SU-DHL-6 (cell line): Measurements from ENCODE around the gene GSG1L2.

Experiments used
- H2AFZ ChIP-seq: fragments of 200-600 bp; sonication (generic); 2 replicates; pipeline ENCODE4 v1.6.1; 2014; ENCODE audit warnings: low read depth, mild to moderate bottlenecking, moderate library complexity, mixed read lengths, antibody characterized with exemption, low read length; ENCODE audit not compliant: severe bottlenecking
- H3F3A ChIP-seq: fragments of 200-600 bp; shearing (Covaris generic); 2 replicates; pipeline ENCODE4 v1.6.0; 2016; ENCODE audit warnings: antibody characterized with exemption, mild to moderate bottlenecking; ENCODE audit not compliant: insufficient read depth
- H3K27ac ChIP-seq: fragments of 200-600 bp; sonication (generic); 2 replicates; pipeline ENCODE4 v1.5.1; 2016; ENCODE audit warnings: low read depth, mild to moderate bottlenecking, low read length, moderate library complexity, mixed read lengths
- H3K27me3 ChIP-seq: fragments of 200-600 bp; sonication (generic), shearing (Covaris generic); 2 replicates; pipeline ENCODE4 v1.6.0; 2014; ENCODE audit warnings: mild to moderate bottlenecking, low read length
- H3K36me3 ChIP-seq: fragments of 200-600 bp; sonication (generic); 2 replicates; pipeline ENCODE4 v1.6.1; 2014; ENCODE audit warnings: mild to moderate bottlenecking, low read length, mixed read lengths
- H3K4me2 ChIP-seq: fragments of 300-600, 200-600 bp; shearing (Covaris generic), sonication (generic); 2 replicates; pipeline ENCODE4 v1.6.0; 2014; ENCODE audit warnings: low read length, low read depth, mild to moderate bottlenecking; ENCODE audit not compliant: poor library complexity, severe bottlenecking
- H3K4me3 ChIP-seq: fragments of 200-600 bp; sonication (generic); 2 replicates; pipeline ENCODE4 v1.5.1; 2014; ENCODE audit warnings: antibody characterized with exemption, low read length, mild to moderate bottlenecking, mixed read lengths; ENCODE audit not compliant: insufficient read depth, poor library complexity, severe bottlenecking
- H3K79me2 ChIP-seq: fragments of 200-600 bp; sonication (generic); 2 replicates; pipeline ENCODE4 v1.6.1; 2014; ENCODE audit warnings: mild to moderate bottlenecking, low read length, moderate library complexity; ENCODE audit not compliant: insufficient read depth
- H3K9ac ChIP-seq: fragments of 200-600 bp; sonication (generic); 2 replicates; pipeline ENCODE4 v1.7.0; 2014; ENCODE audit warnings: mild to moderate bottlenecking, low read length
- H3K9me2 ChIP-seq: fragments of 200-600 bp; sonication (generic); replicated peaks from 2 replicates; pipeline ENCODE4 v1.6.1; 2014; ENCODE audit warnings: low read length; ENCODE audit not compliant: insufficient read depth
- H3K9me3 ChIP-seq: fragments of 200-600 bp; sonication (generic); 2 replicates; pipeline ENCODE4 v1.6.1; 2014; ENCODE audit warnings: low read length, mixed read lengths; ENCODE audit not compliant: insufficient read depth
- H4K20me1 ChIP-seq: fragments of 200-600 bp; sonication (generic); 2 replicates; pipeline ENCODE4 v1.6.1; 2014; ENCODE audit warnings: low read depth, mild to moderate bottlenecking, antibody characterized with exemption, low read length, moderate library complexity, mixed read lengths
- CTCF ChIP-seq: fragments of 200-600 bp; sonication (generic); IDR thresholded peaks from one replicate; pipeline ENCODE4 v1.5.1; 2017; ENCODE audit warnings: antibody characterized with exemption, mild to moderate bottlenecking, low read length, moderate library complexity; ENCODE audit not compliant: insufficient read depth, poor library complexity, severe bottlenecking
- EZH2phosphoT487 ChIP-seq: fragments of 200-600 bp; sonication (generic), shearing (Covaris generic); conservative IDR thresholded peaks from 2 replicates; pipeline ENCODE4 v1.6.1; 2018; ENCODE audit warnings: mild to moderate bottlenecking, antibody characterized with exemption, low read length, moderate library complexity, mixed read lengths

Gene GSG1L2

GRCh38 chr17:9802697-9803096, 19.2 kb downstream of the GSG1L2 start:
- Histone ChIP-seq H2AFZ (no peak overlapping the region), H3F3A (no peaks in the 10 kb centered on the region), H3K79me2 (no peaks in the 10 kb centered on the region), H3K9ac (no peak overlapping the region), H4K20me1 (no peaks in the 10 kb centered on the region), H3K27ac (no peak overlapping the region), H3K36me3 (no peaks in the 10 kb centered on the region), H3K9me2 (no peaks in the 10 kb centered on the region), H3K27me3 (no peaks in the 10 kb centered on the region), H3K9me3 (no peaks in the 10 kb centered on the region), H3K4me2 (no peak overlapping the region), H3K4me3 (no peak overlapping the region)
- no peak for TF ChIP-seq EZH2phosphoT487
- no peak for TF ChIP-seq CTCF

- no peaks in the 10 kb centered on the region for H3K9me3 ChIP-seq
Observed at GRCh38 chr17:9802294-9802693, 19.6 kb downstream of the GSG1L2 start.

GRCh38 chr17:9801505-9801904, 20.4 kb downstream of the GSG1L2 start:
- Histone ChIP-seq H3K27ac (no peak overlapping the region), H3K9ac (no peak overlapping the region)
- TF ChIP-seq CTCF, result no peak
- TF ChIP-seq EZH2phosphoT487, result no peak

More at GRCh38 chr17:9802294-9802693, 19.6 kb downstream of the GSG1L2 start:
- no peak overlapping the region for H3K27ac ChIP-seq
- no peaks in the 10 kb centered on the region for H3K9me2 ChIP-seq
- no peak overlapping the region for H3K4me2 ChIP-seq
- H3K36me3 ChIP-seq, result no peaks in the 10 kb centered on the region
- no peak overlapping the region for H3K9ac ChIP-seq
- no peaks in the 10 kb centered on the region for H3K79me2 ChIP-seq
- H3F3A ChIP-seq, result no peaks in the 10 kb centered on the region
- H3K27me3 ChIP-seq, result no peaks in the 10 kb centered on the region
- H3K4me3 ChIP-seq, result no peak overlapping the region
- no peaks in the 10 kb centered on the region for H4K20me1 ChIP-seq
- no peak for TF ChIP-seq CTCF
- no peak for TF ChIP-seq EZH2phosphoT487
- H2AFZ ChIP-seq, result no peak overlapping the region

More at GRCh38 chr17:9801505-9801904, 20.4 kb downstream of the GSG1L2 start:
- Histone ChIP-seq H3K27me3 (no peaks in the 10 kb centered on the region), H2AFZ (no peak overlapping the region), H3K9me3 (no peaks in the 10 kb centered on the region), H3K4me2 (no peak overlapping the region), H3K4me3 (no peak overlapping the region), H3F3A (no peaks in the 10 kb centered on the region), H4K20me1 (no peaks in the 10 kb centered on the region), H3K9me2 (no peaks in the 10 kb centered on the region), H3K79me2 (no peaks in the 10 kb centered on the region), H3K36me3 (no peaks in the 10 kb centered on the region)
